Fibroblast of lung (primary cell): ENCODE measurements around the gene SNAI3. TPM values are rescaled to one million over a fixed set of nuclear protein-coding genes. Genes with fewer than 3 reads are reported as not detected.

Source experiments
- DNase-seq, 2 donors: peaks; one replicate each; pipeline versions ENCODE4 v3.0.0 to v3.0.0-alpha.2; 2010; ENCODE audit warnings: low read depth in 2 of 2
- H2AFZ ChIP-seq: 2 replicates; pipeline ENCODE4 v1.5.1; 2012; ENCODE audit warnings: low read length, control low read depth, inconsistent platforms
- H3K27ac ChIP-seq: 2 replicates; pipeline ENCODE4 v1.5.1; 2011; ENCODE audit warnings: low read length, control low read depth; ENCODE audit not compliant: insufficient read depth
- H3K27me3 ChIP-seq: 2 replicates; pipeline ENCODE4 v1.5.1; 2011; ENCODE audit warnings: mild to moderate bottlenecking, low read length; ENCODE audit not compliant: control insufficient read depth, insufficient read depth
- H3K36me3 ChIP-seq: 2 replicates; pipeline ENCODE4 v1.5.1; 2011; ENCODE audit warnings: low read length; ENCODE audit not compliant: control insufficient read depth, insufficient read depth
- H3K4me1 ChIP-seq: 2 replicates; pipeline ENCODE4 v1.5.1; 2011; ENCODE audit warnings: low read length; ENCODE audit not compliant: control insufficient read depth, insufficient read depth; ENCODE audit errors: extremely low read depth
- H3K4me2 ChIP-seq: 2 replicates; pipeline ENCODE4 v1.5.1; 2011; ENCODE audit warnings: low read length, control low read depth; ENCODE audit not compliant: insufficient read depth; ENCODE audit errors: extremely low read depth
- H3K4me3 ChIP-seq, 4 experiments: fragments of 200-600 bp in 1 of 4; sonication (generic) in 1 of 4; replicated peaks in 1 of 4; 2 replicates each; pipeline ENCODE4 v1.5.1; 2011 to 2016; ENCODE audit warnings: low read length in 4 of 4, low read depth in 3 of 4, mild to moderate bottlenecking in 3 of 4, control low read depth in 2 of 4, inconsistent platforms in 1 of 4, mixed read lengths in 1 of 4; ENCODE audit not compliant: insufficient read depth in 1 of 4; ENCODE audit errors: control extremely low read depth in 1 of 4
- H3K79me2 ChIP-seq: 2 replicates; pipeline ENCODE4 v1.5.1; 2012; ENCODE audit warnings: mild to moderate bottlenecking, low read length, inconsistent platforms; ENCODE audit not compliant: control insufficient read depth, insufficient read depth
- H3K9ac ChIP-seq: 2 replicates; pipeline ENCODE4 v1.5.1; 2011; ENCODE audit warnings: mild to moderate bottlenecking, low read length, control low read depth; ENCODE audit not compliant: insufficient read depth
- H3K9me3 ChIP-seq: 2 replicates; pipeline ENCODE4 v1.5.1; 2012; ENCODE audit warnings: low read depth, low read length; ENCODE audit not compliant: control insufficient read depth, insufficient read depth
- H4K20me1 ChIP-seq: 2 replicates; pipeline ENCODE4 v1.5.1; 2011; ENCODE audit warnings: low read length; ENCODE audit not compliant: control insufficient read depth, insufficient read depth; ENCODE audit errors: extremely low read depth
- EZH2 ChIP-seq: IDR thresholded peaks from 2 replicates; pipeline ENCODE4 v1.5.1; 2012; ENCODE audit warnings: low read length, control low read depth, mild to moderate bottlenecking; ENCODE audit errors: missing control alignments
- polyA plus RNA-seq, 2 donors: library from polyadenylated mRNA; depleted of rRNA in 1 of 2; stranded (reverse) in 1 of 2; unstranded in 1 of 2; fragments of >200 nt; gene quantifications; 2 replicates each; pipeline ENCODE4 v1.2.1, GENCODE V29; 2011 to 2012; ENCODE audit warnings: missing spikeins in 1 of 2
- total RNA-seq: library from RNA; depleted of rRNA; stranded (reverse); fragments of >200 nt; gene quantifications from 2 replicates; pipeline ENCODE4 v1.2.1, GENCODE V29; 2014
- TF ChIP-seq, protein P1 (sequence below), 2 donors: IDR thresholded peaks in 1 of 2; conservative IDR thresholded peaks in 1 of 2; 1 replicate in 1 of 2; 2 replicates in 1 of 2; pipeline ENCODE4 v1.5.1; 2011 to 2012; ENCODE audit warnings: low read length in 2 of 2, control low read depth in 1 of 2, inconsistent platforms in 1 of 2, low read depth in 1 of 2, mild to moderate bottlenecking in 1 of 2

Gene SNAI3
- total and polyA plus RNA-seq, 2 donors (not counting 1 experiment from before 2014, with no cell fraction given) = 0.17 TPM; not detected in 1

DNA sequence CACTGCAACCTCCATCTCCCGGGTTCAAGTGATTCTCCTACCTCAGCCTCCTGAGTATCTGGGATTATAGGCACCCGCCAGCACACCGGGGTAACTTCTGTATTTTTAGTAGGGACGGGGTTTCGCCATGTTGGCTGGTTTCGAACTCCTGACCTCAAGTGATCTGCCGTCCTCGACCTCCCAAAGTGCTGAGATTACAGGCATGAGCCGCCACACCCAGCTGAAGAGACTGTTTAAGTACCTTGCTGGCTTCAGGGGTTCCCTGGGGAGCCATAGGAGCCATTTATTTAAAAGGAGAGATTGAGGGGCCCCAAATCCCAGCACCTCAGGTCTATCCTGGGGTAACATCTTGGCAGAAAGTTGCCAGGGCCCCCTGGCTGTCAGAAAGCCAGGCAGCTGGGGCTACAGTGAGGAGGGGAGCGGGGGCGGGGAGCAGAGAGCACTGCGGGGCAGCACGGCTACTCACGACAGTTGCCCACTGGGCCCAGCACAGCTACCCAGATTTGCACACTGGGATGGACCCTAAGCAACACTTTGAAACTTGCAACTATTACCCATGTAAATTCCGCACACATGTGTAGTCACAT, 1.6 kb downstream of the SNAI3 start:
- Histone ChIP-seq H3K4me1 (peaks cover 10% of the 10 kb centered on the region), H3K36me3 (no peaks in the 10 kb centered on the region), H4K20me1 (no peaks in the 10 kb centered on the region), H3K4me3 (no peak overlapping the region), H3K9me3 (no peaks in the 10 kb centered on the region), H3K4me2 (peak overlapping the region; percentile 20), H3K27me3 (peaks cover 9% of the 10 kb centered on the region), H3K9ac (peak overlapping the region; percentile 23), H3K27ac (no peak overlapping the region), H2AFZ (no peak overlapping the region), H3K79me2 (no peaks in the 10 kb centered on the region)
- no peak for DNase-seq
- TF ChIP-seq EZH2 = no peak
- TF ChIP-seq, protein P1, sequence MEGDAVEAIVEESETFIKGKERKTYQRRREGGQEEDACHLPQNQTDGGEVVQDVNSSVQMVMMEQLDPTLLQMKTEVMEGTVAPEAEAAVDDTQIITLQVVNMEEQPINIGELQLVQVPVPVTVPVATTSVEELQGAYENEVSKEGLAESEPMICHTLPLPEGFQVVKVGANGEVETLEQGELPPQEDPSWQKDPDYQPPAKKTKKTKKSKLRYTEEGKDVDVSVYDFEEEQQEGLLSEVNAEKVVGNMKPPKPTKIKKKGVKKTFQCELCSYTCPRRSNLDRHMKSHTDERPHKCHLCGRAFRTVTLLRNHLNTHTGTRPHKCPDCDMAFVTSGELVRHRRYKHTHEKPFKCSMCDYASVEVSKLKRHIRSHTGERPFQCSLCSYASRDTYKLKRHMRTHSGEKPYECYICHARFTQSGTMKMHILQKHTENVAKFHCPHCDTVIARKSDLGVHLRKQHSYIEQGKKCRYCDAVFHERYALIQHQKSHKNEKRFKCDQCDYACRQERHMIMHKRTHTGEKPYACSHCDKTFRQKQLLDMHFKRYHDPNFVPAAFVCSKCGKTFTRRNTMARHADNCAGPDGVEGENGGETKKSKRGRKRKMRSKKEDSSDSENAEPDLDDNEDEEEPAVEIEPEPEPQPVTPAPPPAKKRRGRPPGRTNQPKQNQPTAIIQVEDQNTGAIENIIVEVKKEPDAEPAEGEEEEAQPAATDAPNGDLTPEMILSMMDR (conservative IDR thresholded peaks at IDR 0.05 in 1 of 2, IDR thresholded peaks at IDR 0.05 in 1 of 2; ENCODE audit: low read depth in 1 of 2, low read length in 2 of 2) = no peak

DNA sequence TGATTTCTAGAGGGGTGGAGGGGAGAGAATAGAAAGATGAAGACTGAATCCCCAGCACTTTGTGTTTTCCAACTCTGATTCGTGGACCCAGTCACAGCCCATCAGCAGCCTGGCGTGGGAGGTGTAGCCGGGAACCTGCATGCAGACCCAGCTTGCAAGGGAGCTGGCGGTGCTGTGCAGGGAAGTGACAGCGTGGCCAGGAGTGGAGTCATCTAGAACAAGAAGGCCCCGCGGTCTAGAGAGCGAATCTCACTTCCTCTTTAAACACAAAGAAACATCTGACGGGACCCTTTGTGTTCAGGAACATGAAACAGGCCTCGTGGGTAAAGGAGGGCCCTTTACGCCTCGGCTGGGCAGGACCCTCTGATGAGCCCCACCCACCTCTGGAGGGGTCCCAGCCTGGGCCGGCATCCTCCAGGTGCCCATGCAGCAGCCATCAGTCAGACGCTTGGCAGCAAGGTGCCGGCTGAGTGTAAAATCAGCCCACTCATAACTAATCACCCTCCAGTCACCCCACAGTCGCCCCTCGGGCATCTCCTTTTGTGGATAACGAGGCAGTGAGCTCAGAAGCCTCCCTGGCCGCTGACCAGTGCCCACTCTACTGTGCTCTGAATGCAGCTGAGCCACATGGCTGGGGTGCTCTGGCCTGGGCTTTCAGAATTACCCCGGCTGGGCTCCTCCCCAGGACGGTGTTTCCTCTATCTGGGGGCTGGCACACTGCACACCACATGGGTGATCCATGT, 4.4 kb downstream of the SNAI3 start:
- Histone ChIP-seq H3K27me3 (peaks cover 4% of the 10 kb centered on the region), H2AFZ (peak overlapping the region; percentile 23), H3K9me3 (no peaks in the 10 kb centered on the region), H3K79me2 (no peaks in the 10 kb centered on the region), H3K9ac (no peak overlapping the region), H3K4me1 (peaks cover 10% of the 10 kb centered on the region), H3K4me2 (no peak overlapping the region), H3K4me3 (no peak overlapping the region), H3K27ac (no peak overlapping the region), H3K36me3 (no peaks in the 10 kb centered on the region), H4K20me1 (no peaks in the 10 kb centered on the region)
- TF ChIP-seq, protein P1 (conservative IDR thresholded peaks at IDR 0.05 in 1 of 2, IDR thresholded peaks at IDR 0.05 in 1 of 2; ENCODE audit: low read depth in 1 of 2, low read length in 2 of 2) = no peak
- no peak for TF ChIP-seq EZH2
- peak in 1 of 2 donors; percentile 28 for DNase-seq

DNA sequence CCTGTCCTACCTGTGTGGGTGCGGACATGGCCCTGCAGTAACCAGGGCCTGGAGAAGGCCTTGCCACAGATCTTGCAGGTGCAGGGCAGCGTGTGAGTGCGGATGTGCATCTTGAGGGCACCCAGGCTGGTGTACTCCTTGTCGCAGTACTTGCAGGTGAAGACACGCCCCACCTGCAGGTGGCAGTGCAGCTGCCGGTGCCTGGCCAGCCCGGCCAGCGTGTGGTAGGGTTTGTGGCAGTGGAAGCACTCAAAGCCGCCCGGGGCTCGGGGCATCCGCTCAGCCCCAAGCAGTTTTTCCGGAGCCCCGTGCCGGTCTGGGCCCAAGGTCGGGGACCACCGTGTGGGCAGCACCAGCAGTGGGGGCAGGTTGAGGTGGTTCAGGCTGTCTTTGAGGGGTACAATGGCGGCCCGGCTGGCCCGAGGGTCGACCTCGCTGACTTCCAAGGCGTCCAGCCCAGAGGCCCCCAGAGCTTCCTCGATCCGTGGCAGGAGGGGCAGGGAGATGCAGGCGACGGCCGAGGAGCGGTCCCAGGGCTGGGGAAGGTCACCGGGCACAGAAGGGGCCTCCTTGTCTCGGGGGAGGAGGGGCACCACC, 5.1 kb downstream of the SNAI3 start:
- Histone ChIP-seq H3K27me3 (peaks cover 4% of the 10 kb centered on the region), H2AFZ (no peak overlapping the region), H3K36me3 (no peaks in the 10 kb centered on the region), H3K27ac (no peak overlapping the region), H4K20me1 (no peaks in the 10 kb centered on the region), H3K4me1 (peaks cover 8% of the 10 kb centered on the region), H3K4me3 (no peak overlapping the region), H3K9ac (no peak overlapping the region), H3K9me3 (no peaks in the 10 kb centered on the region), H3K79me2 (no peaks in the 10 kb centered on the region), H3K4me2 (no peak overlapping the region)
- TF ChIP-seq EZH2 = no peak
- TF ChIP-seq, protein P1 (conservative IDR thresholded peaks at IDR 0.05 in 1 of 2, IDR thresholded peaks at IDR 0.05 in 1 of 2; ENCODE audit: low read depth in 1 of 2, low read length in 2 of 2) = no peak
- no peak for DNase-seq
